Fibroblast of lung (primary cell): ENCODE data around the gene GBF1. TPM values are rescaled to one million over a fixed set of nuclear protein-coding genes. Genes with fewer than 3 reads are reported as not detected.
A peak's percentile ranks its signal among the peaks of the same experiment; 100 is the strongest.

Experiments used
- DNase-seq, 2 donors: peaks; one replicate each; pipeline versions ENCODE4 v3.0.0 to v3.0.0-alpha.2; 2010; ENCODE audit warnings: low read depth in 2 of 2
- H2AFZ ChIP-seq: 2 replicates; pipeline ENCODE4 v1.5.1; 2012; ENCODE audit warnings: low read length, control low read depth, inconsistent platforms
- H3K27ac ChIP-seq: 2 replicates; pipeline ENCODE4 v1.5.1; 2011; ENCODE audit warnings: low read length, control low read depth; ENCODE audit not compliant: insufficient read depth
- H3K27me3 ChIP-seq: 2 replicates; pipeline ENCODE4 v1.5.1; 2011; ENCODE audit warnings: mild to moderate bottlenecking, low read length; ENCODE audit not compliant: control insufficient read depth, insufficient read depth
- H3K36me3 ChIP-seq: 2 replicates; pipeline ENCODE4 v1.5.1; 2011; ENCODE audit warnings: low read length; ENCODE audit not compliant: control insufficient read depth, insufficient read depth
- H3K4me1 ChIP-seq: 2 replicates; pipeline ENCODE4 v1.5.1; 2011; ENCODE audit warnings: low read length; ENCODE audit not compliant: control insufficient read depth, insufficient read depth; ENCODE audit errors: extremely low read depth
- H3K4me2 ChIP-seq: 2 replicates; pipeline ENCODE4 v1.5.1; 2011; ENCODE audit warnings: low read length, control low read depth; ENCODE audit not compliant: insufficient read depth; ENCODE audit errors: extremely low read depth
- H3K4me3 ChIP-seq, 4 experiments: fragments of 200-600 bp in 1 of 4; sonication (generic) in 1 of 4; replicated peaks in 1 of 4; 2 replicates each; pipeline ENCODE4 v1.5.1; 2011 to 2016; ENCODE audit warnings: low read length in 4 of 4, low read depth in 3 of 4, mild to moderate bottlenecking in 3 of 4, control low read depth in 2 of 4, inconsistent platforms in 1 of 4, mixed read lengths in 1 of 4; ENCODE audit not compliant: insufficient read depth in 1 of 4; ENCODE audit errors: control extremely low read depth in 1 of 4
- H3K79me2 ChIP-seq: 2 replicates; pipeline ENCODE4 v1.5.1; 2012; ENCODE audit warnings: mild to moderate bottlenecking, low read length, inconsistent platforms; ENCODE audit not compliant: control insufficient read depth, insufficient read depth
- H3K9ac ChIP-seq: 2 replicates; pipeline ENCODE4 v1.5.1; 2011; ENCODE audit warnings: mild to moderate bottlenecking, low read length, control low read depth; ENCODE audit not compliant: insufficient read depth
- H3K9me3 ChIP-seq: 2 replicates; pipeline ENCODE4 v1.5.1; 2012; ENCODE audit warnings: low read depth, low read length; ENCODE audit not compliant: control insufficient read depth, insufficient read depth
- H4K20me1 ChIP-seq: 2 replicates; pipeline ENCODE4 v1.5.1; 2011; ENCODE audit warnings: low read length; ENCODE audit not compliant: control insufficient read depth, insufficient read depth; ENCODE audit errors: extremely low read depth
- EZH2 ChIP-seq: IDR thresholded peaks from 2 replicates; pipeline ENCODE4 v1.5.1; 2012; ENCODE audit warnings: low read length, control low read depth, mild to moderate bottlenecking; ENCODE audit errors: missing control alignments
- polyA plus RNA-seq, 2 donors: library from polyadenylated mRNA; depleted of rRNA in 1 of 2; stranded (reverse) in 1 of 2; unstranded in 1 of 2; fragments of >200 nt; gene quantifications; 2 replicates each; pipeline ENCODE4 v1.2.1, GENCODE V29; 2011 to 2012; ENCODE audit warnings: missing spikeins in 1 of 2
- total RNA-seq: library from RNA; depleted of rRNA; stranded (reverse); fragments of >200 nt; gene quantifications from 2 replicates; pipeline ENCODE4 v1.2.1, GENCODE V29; 2014
- TF ChIP-seq, protein P1 (sequence below), 2 donors: IDR thresholded peaks in 1 of 2; conservative IDR thresholded peaks in 1 of 2; 1 replicate in 1 of 2; 2 replicates in 1 of 2; pipeline ENCODE4 v1.5.1; 2011 to 2012; ENCODE audit warnings: low read length in 2 of 2, control low read depth in 1 of 2, inconsistent platforms in 1 of 2, low read depth in 1 of 2, mild to moderate bottlenecking in 1 of 2

GBF1 gene
- total and polyA plus RNA-seq, 2 donors (not counting 1 experiment from before 2014, with no cell fraction given): 24.1 to 24.6 TPM

DNA sequence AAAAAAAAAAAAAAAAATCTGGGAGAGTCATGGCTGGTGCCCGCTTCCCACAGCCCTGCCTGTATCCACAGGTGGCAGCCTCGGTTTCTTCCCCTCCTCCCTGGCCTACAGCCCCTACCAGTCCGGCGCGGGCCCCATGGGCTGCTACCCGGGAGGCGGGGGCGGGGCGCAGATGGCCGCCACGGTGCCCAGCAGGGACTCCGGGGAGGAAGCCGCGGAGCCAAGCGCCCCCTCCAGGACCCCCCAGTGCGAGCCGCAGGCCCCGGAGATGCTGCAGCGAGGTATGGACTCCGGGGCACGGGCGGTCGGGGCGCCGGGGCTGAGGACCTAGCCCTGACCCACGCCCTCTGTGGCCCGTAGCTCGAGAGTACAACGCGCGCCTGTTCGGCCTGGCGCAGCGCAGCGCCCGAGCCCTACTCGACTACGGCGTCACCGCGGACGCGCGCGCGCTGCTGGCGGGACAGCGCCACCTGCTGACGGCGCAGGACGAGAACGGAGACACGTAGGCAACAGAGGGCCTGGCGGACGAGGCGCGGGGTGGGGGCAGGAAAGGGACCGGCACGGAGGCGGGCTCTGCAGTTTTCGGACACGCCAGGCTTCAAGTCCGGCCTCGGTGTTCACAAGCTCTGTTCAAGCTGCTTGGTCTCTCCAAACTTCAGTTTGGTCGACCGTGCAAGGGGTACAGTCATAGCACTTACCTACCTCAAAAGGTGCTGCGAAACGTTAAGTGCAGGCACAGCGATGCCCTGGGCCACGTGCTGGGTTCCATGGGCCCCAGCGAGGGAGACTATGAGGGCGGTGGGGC lies 154.1 kb downstream of the GBF1 start:
- TF ChIP-seq, protein P1, sequence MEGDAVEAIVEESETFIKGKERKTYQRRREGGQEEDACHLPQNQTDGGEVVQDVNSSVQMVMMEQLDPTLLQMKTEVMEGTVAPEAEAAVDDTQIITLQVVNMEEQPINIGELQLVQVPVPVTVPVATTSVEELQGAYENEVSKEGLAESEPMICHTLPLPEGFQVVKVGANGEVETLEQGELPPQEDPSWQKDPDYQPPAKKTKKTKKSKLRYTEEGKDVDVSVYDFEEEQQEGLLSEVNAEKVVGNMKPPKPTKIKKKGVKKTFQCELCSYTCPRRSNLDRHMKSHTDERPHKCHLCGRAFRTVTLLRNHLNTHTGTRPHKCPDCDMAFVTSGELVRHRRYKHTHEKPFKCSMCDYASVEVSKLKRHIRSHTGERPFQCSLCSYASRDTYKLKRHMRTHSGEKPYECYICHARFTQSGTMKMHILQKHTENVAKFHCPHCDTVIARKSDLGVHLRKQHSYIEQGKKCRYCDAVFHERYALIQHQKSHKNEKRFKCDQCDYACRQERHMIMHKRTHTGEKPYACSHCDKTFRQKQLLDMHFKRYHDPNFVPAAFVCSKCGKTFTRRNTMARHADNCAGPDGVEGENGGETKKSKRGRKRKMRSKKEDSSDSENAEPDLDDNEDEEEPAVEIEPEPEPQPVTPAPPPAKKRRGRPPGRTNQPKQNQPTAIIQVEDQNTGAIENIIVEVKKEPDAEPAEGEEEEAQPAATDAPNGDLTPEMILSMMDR (conservative IDR thresholded peaks at IDR 0.05 in 1 of 2, IDR thresholded peaks at IDR 0.05 in 1 of 2; ENCODE audit: low read depth in 1 of 2, low read length in 2 of 2): peak; percentile 64 to 78
- TF ChIP-seq EZH2: no peak
- Histone ChIP-seq H3K4me1 (peaks cover 4% of the 10 kb centered on the region), H3K9ac (peak overlapping the region; percentile 65), H3K9me3 (no peaks in the 10 kb centered on the region), H3K27me3 (no peaks in the 10 kb centered on the region), H3K4me3 (peak overlapping the region in 3 of 4 experiments; percentile 44 to 58 (median 52)), H3K4me2 (peak overlapping the region; percentile 77), H3K27ac (peak overlapping the region; percentile 27), H3K36me3 (peaks cover 6% of the 10 kb centered on the region), H4K20me1 (no peaks in the 10 kb centered on the region), H2AFZ (peak overlapping the region; percentile 68), H3K79me2 (no peaks in the 10 kb centered on the region)
- DNase-seq: peak; percentile 80 to 83

DNA sequence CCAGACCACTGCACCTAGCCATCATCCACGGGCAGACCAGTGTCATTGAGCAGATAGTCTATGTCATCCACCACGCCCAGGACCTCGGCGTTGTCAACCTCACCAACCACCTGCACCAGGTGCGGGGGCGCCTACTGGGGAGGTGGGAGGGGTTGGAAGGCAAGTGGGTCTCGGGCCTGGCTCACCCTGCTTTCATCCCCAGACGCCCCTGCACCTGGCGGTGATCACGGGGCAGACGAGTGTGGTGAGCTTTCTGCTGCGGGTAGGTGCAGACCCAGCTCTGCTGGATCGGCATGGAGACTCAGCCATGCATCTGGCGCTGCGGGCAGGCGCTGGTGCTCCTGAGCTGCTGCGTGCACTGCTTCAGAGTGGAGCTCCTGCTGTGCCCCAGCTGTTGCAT lies 154.7 kb downstream of the GBF1 start:
- no peak overlapping the region for H2AFZ ChIP-seq
- H3K9ac ChIP-seq: no peak overlapping the region
- no peak overlapping the region for H3K4me3 ChIP-seq
- no peak for TF ChIP-seq EZH2
- TF ChIP-seq, protein P1 (conservative IDR thresholded peaks at IDR 0.05 in 1 of 2, IDR thresholded peaks at IDR 0.05 in 1 of 2; ENCODE audit: low read depth in 1 of 2, low read length in 2 of 2): no peak
- no peak for DNase-seq
- no peaks in the 10 kb centered on the region for H3K9me3 ChIP-seq
- no peaks in the 10 kb centered on the region for H3K79me2 ChIP-seq
- no peaks in the 10 kb centered on the region for H4K20me1 ChIP-seq
- peaks cover 6% of the 10 kb centered on the region for H3K36me3 ChIP-seq
- H3K4me1 ChIP-seq: peaks cover 4% of the 10 kb centered on the region
- no peak overlapping the region for H3K4me2 ChIP-seq
- H3K27ac ChIP-seq: no peak overlapping the region
- H3K27me3 ChIP-seq: no peaks in the 10 kb centered on the region

GRCh38 chr10:102400598-102401341 lies 155.4 kb downstream of the GBF1 start:
- Histone ChIP-seq H3K9me3 (no peaks in the 10 kb centered on the region), H4K20me1 (no peaks in the 10 kb centered on the region), H3K4me1 (peaks cover 4% of the 10 kb centered on the region), H2AFZ (no peak overlapping the region), H3K9ac (no peak overlapping the region), H3K27ac (no peak overlapping the region), H3K79me2 (no peaks in the 10 kb centered on the region), H3K4me3 (no peak overlapping the region), H3K27me3 (no peaks in the 10 kb centered on the region), H3K4me2 (no peak overlapping the region), H3K36me3 (peaks cover 6% of the 10 kb centered on the region)
- DNase-seq: no peak
- TF ChIP-seq, protein P1 (conservative IDR thresholded peaks at IDR 0.05 in 1 of 2, IDR thresholded peaks at IDR 0.05 in 1 of 2; ENCODE audit: low read depth in 1 of 2, low read length in 2 of 2): no peak
- no peak for TF ChIP-seq EZH2
